GM19397 (cell line): Measurements from ENCODE around the gene CHFR.
"Not testable (repeated sequence)": the region's sequence is repeated elsewhere in the genome, so short reads cannot be mapped to it uniquely, and the experiment has no call there.

Experiments
- ATAC-seq: cut with Tn5 transposase; IDR thresholded peaks from one replicate; pipeline ENCODE4 v1.9.1; 2021; ENCODE audit warnings: mild to moderate bottlenecking, moderate library complexity; ENCODE audit not compliant: unreplicated experiment

Gene CHFR

GRCh38 chr12:132874620-132875019 is 12.8 kb downstream of the CHFR start:
- not testable (repeated sequence) for ATAC-seq

GRCh38 chr12:132874175-132874574 is 13.2 kb downstream of the CHFR start:
- no peak for ATAC-seq

GRCh38 chr12:132873724-132874123 is 13.7 kb downstream of the CHFR start:
- no peak for ATAC-seq

- no peak for ATAC-seq
Observed at GRCh38 chr12:132872975-132873421, 14.4 kb downstream of the CHFR start.

GRCh38 chr12:132872073-132872855 is 15.1 kb downstream of the CHFR start:
- no peak for ATAC-seq

GRCh38 chr12:132869551-132869950 is 17.9 kb downstream of the CHFR start:
- no peak for ATAC-seq

GRCh38 chr12:132866251-132866828 is 21.1 kb downstream of the CHFR start:
- ATAC-seq: no peak

- no peak for ATAC-seq
Observed at GRCh38 chr12:132861558-132861957, 25.8 kb downstream of the CHFR start.

GRCh38 chr12:132858718-132859266 is 28.6 kb downstream of the CHFR start:
- ATAC-seq: no peak

GRCh38 chr12:132857019-132857418 is 30.4 kb downstream of the CHFR start:
- not testable (repeated sequence) for ATAC-seq

GRCh38 chr12:132856581-132856980 is 30.8 kb downstream of the CHFR start:
- no peak for ATAC-seq

GRCh38 chr12:132855211-132855610 is 32.2 kb downstream of the CHFR start:
- ATAC-seq: not testable (repeated sequence)

- no peak for ATAC-seq
Observed at GRCh38 chr12:132853285-132854092, 33.9 kb downstream of the CHFR start.

GRCh38 chr12:132852496-132852895 is 34.9 kb downstream of the CHFR start:
- ATAC-seq: no peak

- ATAC-seq: no peak
Observed at GRCh38 chr12:132851465-132851864, 35.9 kb downstream of the CHFR start.

- no peak for ATAC-seq
Observed at GRCh38 chr12:132850291-132850690, 37.1 kb downstream of the CHFR start.

- no peak for ATAC-seq
Observed at GRCh38 chr12:132848521-132848920, 38.9 kb downstream of the CHFR start.

GRCh38 chr12:132847363-132848356 is 39.7 kb downstream of the CHFR start:
- no peak for ATAC-seq

- ATAC-seq: not testable (repeated sequence)
Observed at GRCh38 chr12:132844681-132845080, 42.7 kb downstream of the CHFR start.

GRCh38 chr12:132842449-132843045 is 44.9 kb downstream of the CHFR start:
- no peak for ATAC-seq
